ENCODE results near the gene PKD1.

GRCh38 chr16:2043667-2044451, 91.8 kb downstream of the PKD1 start:
- no peak for TF ChIP-seq CTCF (IDR thresholded peaks at IDR 0.05)
- no peak for TF ChIP-seq POLR2A (IDR thresholded peaks at IDR 0.05)

All from sigmoid colon (tissue), 3 donors.